ENCODE data around the gene CFAP61.
"Not testable (repeated sequence)": the region's sequence is repeated elsewhere in the genome, so short reads cannot be mapped to it uniquely, and the experiment has no call there.

CFAP61 gene

GRCh38 chr20:20237093-20237959, 185.0 kb downstream of the CFAP61 start:
- no peak for DNase-seq

- DNase-seq: no peak
These were observed 189.6 kb downstream of the CFAP61 start for GRCh38 chr20:20241976-20242375.

- DNase-seq: not testable (repeated sequence)
These were observed 192.1 kb downstream of the CFAP61 start for GRCh38 chr20:20244384-20244783.

- no peak for DNase-seq
These were observed 194.8 kb downstream of the CFAP61 start for GRCh38 chr20:20246996-20247633.

- DNase-seq: no peak
These were observed 196.4 kb downstream of the CFAP61 start for GRCh38 chr20:20248620-20249200.

- no peak for DNase-seq
These were observed 199.0 kb downstream of the CFAP61 start for GRCh38 chr20:20251317-20251716.

- no peak for DNase-seq
These were observed 199.5 kb downstream of the CFAP61 start for GRCh38 chr20:20251836-20252235.

- no peak for DNase-seq
These were observed 200.9 kb downstream of the CFAP61 start for GRCh38 chr20:20253039-20253743.

GRCh38 chr20:20253744-20254330, 201.5 kb downstream of the CFAP61 start:
- DNase-seq: no peak

- DNase-seq: no peak
These were observed 202.8 kb downstream of the CFAP61 start for GRCh38 chr20:20255099-20255498.

- DNase-seq: no peak
These were observed 207.2 kb downstream of the CFAP61 start for GRCh38 chr20:20259533-20259932.

GRCh38 chr20:20261159-20261558, 208.8 kb downstream of the CFAP61 start:
- no peak for DNase-seq

GRCh38 chr20:20265210-20265609, 212.9 kb downstream of the CFAP61 start:
- DNase-seq: no peak

- DNase-seq: no peak
These were observed 214.2 kb downstream of the CFAP61 start for GRCh38 chr20:20266552-20266951.

GRCh38 chr20:20267685-20268370, 215.5 kb downstream of the CFAP61 start:
- DNase-seq: no peak

GRCh38 chr20:20271271-20271670, 218.9 kb downstream of the CFAP61 start:
- no peak for DNase-seq

- DNase-seq: no peak
These were observed 220.4 kb downstream of the CFAP61 start for GRCh38 chr20:20272686-20273085.

GRCh38 chr20:20273286-20273685, 221.0 kb downstream of the CFAP61 start:
- DNase-seq: no peak

GRCh38 chr20:20274821-20275220, 222.5 kb downstream of the CFAP61 start:
- DNase-seq: no peak

GRCh38 chr20:20275636-20276035, 223.3 kb downstream of the CFAP61 start:
- no peak for DNase-seq

- DNase-seq: no peak
These were observed 224.6 kb downstream of the CFAP61 start for GRCh38 chr20:20276811-20277530.

All from CD4-positive, alpha-beta T cell treated with Interleukin-6 for 4 hours (primary cell).